ENCODE results near the gene OCIAD2. TPM values are rescaled to one million over a fixed set of nuclear protein-coding genes. Genes with fewer than 3 reads are reported as not detected.

The OCIAD2 gene
- total RNA-seq, 1 experiment from 2014 or later: 136 TPM

DNA sequence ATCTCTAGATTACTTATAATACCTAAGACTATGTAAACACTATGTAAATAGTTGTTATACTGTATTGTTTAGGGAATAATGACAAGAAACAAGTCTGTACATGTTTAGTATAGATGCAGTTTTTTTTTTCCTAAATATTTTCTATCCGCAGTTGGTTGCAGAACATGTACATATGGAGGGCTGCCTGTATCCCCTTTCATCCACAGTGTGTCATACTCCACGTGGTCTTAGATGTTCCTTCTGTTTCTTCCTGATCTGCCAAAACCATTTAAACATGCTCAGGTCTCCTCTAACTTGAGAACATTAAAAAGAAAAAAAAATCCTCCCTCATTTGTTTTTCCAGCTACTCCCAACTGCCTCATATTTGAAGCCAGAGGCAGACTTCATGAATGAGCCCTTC lies 61.7 kb downstream of the OCIAD2 start:
- intact Hi-C loops (cut with micrococcal nuclease; ENCODE audit: unreplicated experiment): loop anchor here (5.0 kb wide), 1 partner anchor 117 kb away; no protein-coding TSS in a partner anchor
- Histone ChIP-seq H4K20me1 (ENCODE audit: insufficient read depth) (peaks cover 7% of the 10 kb centered on the region), H3K36me3 (ENCODE audit: low read depth) (peaks cover 37% of the 10 kb centered on the region), H3K4me2 (no peak overlapping the region), H3K79me2 (ENCODE audit: low read depth) (peaks cover 27% of the 10 kb centered on the region), H3K9me3 (ENCODE audit: insufficient read depth, low read depth) (no peaks in the 10 kb centered on the region), H3K9me2 (ENCODE audit: insufficient read depth) (no peaks in the 10 kb centered on the region), H3K27ac (no peak overlapping the region), H3K4me3 (no peak overlapping the region), H3K27me3 (ENCODE audit: insufficient read depth, low read depth) (no peaks in the 10 kb centered on the region), H3F3A (ENCODE audit: insufficient read depth, low read depth) (no peaks in the 10 kb centered on the region), H3K4me1 (replicated peaks; ENCODE audit: insufficient read depth) (no peaks in the 10 kb centered on the region), H2AFZ (no peak overlapping the region)
- no TSS peak for BruUV-seq (replicated peaks)
- ChIA-PET POLR2A (ENCODE audit: unreplicated experiment) (no interaction called here), CTCF (no interaction called here)
- DNase-seq: no peak
- TF ChIP-seq EZH2 (IDR thresholded peaks at IDR 0.05; ENCODE audit: low read depth): no peak
- TF ChIP-seq, protein P1, sequence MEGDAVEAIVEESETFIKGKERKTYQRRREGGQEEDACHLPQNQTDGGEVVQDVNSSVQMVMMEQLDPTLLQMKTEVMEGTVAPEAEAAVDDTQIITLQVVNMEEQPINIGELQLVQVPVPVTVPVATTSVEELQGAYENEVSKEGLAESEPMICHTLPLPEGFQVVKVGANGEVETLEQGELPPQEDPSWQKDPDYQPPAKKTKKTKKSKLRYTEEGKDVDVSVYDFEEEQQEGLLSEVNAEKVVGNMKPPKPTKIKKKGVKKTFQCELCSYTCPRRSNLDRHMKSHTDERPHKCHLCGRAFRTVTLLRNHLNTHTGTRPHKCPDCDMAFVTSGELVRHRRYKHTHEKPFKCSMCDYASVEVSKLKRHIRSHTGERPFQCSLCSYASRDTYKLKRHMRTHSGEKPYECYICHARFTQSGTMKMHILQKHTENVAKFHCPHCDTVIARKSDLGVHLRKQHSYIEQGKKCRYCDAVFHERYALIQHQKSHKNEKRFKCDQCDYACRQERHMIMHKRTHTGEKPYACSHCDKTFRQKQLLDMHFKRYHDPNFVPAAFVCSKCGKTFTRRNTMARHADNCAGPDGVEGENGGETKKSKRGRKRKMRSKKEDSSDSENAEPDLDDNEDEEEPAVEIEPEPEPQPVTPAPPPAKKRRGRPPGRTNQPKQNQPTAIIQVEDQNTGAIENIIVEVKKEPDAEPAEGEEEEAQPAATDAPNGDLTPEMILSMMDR (conservative IDR thresholded peaks at IDR 0.05): no peak

- peaks cover 7% of the 10 kb centered on the region for H4K20me1 ChIP-seq (ENCODE audit: insufficient read depth)
- no peaks in the 10 kb centered on the region for H3K4me1 ChIP-seq (replicated peaks; ENCODE audit: insufficient read depth)
- CTCF ChIA-PET: no interaction called here
- no peak for DNase-seq
- H3K79me2 ChIP-seq (ENCODE audit: low read depth): peaks cover 37% of the 10 kb centered on the region
- no TSS peak for BruUV-seq (replicated peaks)
- H3K4me2 ChIP-seq: no peak overlapping the region
- intact Hi-C loops (cut with micrococcal nuclease; ENCODE audit: unreplicated experiment): no loop called here
- POLR2A ChIA-PET (ENCODE audit: unreplicated experiment): no interaction called here
- no peak overlapping the region for H3K4me3 ChIP-seq
- no peak overlapping the region for H2AFZ ChIP-seq
- TF ChIP-seq, protein P1 (conservative IDR thresholded peaks at IDR 0.05): no peak
- no peak for TF ChIP-seq EZH2 (IDR thresholded peaks at IDR 0.05; ENCODE audit: low read depth)
- H3K9me2 ChIP-seq (ENCODE audit: insufficient read depth): no peaks in the 10 kb centered on the region
- H3K27me3 ChIP-seq (ENCODE audit: insufficient read depth, low read depth): no peaks in the 10 kb centered on the region
- H3K27ac ChIP-seq: no peak overlapping the region
- no peaks in the 10 kb centered on the region for H3K9me3 ChIP-seq (ENCODE audit: insufficient read depth, low read depth)
- H3F3A ChIP-seq (ENCODE audit: insufficient read depth, low read depth): no peaks in the 10 kb centered on the region
- peaks cover 48% of the 10 kb centered on the region for H3K36me3 ChIP-seq (ENCODE audit: low read depth)
Observed at GRCh38 chr4:48841045-48841827, 65.3 kb downstream of the OCIAD2 start.

DNA sequence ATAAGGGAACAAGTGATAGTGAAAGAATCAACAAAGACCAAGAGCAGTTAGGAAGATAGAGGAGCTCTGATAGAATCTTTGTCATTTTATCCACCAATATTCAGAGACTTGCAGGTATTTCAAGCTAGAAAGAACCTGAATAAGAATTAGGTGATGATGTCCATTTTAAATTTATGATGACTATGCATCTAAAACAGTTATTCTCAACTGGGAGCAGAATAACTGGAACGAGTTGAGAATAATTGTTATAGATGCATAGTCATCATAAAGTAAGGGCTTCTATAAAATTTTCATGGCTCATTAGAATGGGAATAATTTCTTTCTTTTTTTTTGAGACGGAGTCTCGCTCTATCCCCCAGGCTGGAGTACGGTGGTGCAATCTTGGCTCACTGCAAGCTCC lies 69.9 kb downstream of the OCIAD2 start:
- Histone ChIP-seq H3K9me3 (ENCODE audit: insufficient read depth, low read depth) (no peaks in the 10 kb centered on the region), H3K79me2 (ENCODE audit: low read depth) (peaks cover 68% of the 10 kb centered on the region), H3K4me1 (replicated peaks; ENCODE audit: insufficient read depth) (peaks cover 14% of the 10 kb centered on the region), H3K36me3 (ENCODE audit: low read depth) (peaks cover 60% of the 10 kb centered on the region), H3K4me2 (no peak overlapping the region), H3K27me3 (ENCODE audit: insufficient read depth, low read depth) (no peaks in the 10 kb centered on the region), H4K20me1 (ENCODE audit: insufficient read depth) (no peaks in the 10 kb centered on the region; the same call in 1 of the 2 replicates), H3K4me3 (no peak overlapping the region), H3K9me2 (ENCODE audit: insufficient read depth) (no peaks in the 10 kb centered on the region), H2AFZ (no peak overlapping the region), H3F3A (ENCODE audit: insufficient read depth, low read depth) (no peaks in the 10 kb centered on the region), H3K27ac (no peak overlapping the region)
- no peak for DNase-seq
- intact Hi-C loops (cut with micrococcal nuclease; ENCODE audit: unreplicated experiment): no loop called here
- TF ChIP-seq, protein P1 (conservative IDR thresholded peaks at IDR 0.05): no peak
- no peak for TF ChIP-seq EZH2 (IDR thresholded peaks at IDR 0.05; ENCODE audit: low read depth)
- ChIA-PET POLR2A (ENCODE audit: unreplicated experiment) (no interaction called here), CTCF (no interaction called here)
- BruUV-seq (replicated peaks): no TSS peak

Other genes with a start within 250 kb of the OCIAD2 start
- gene FRYL, start 126.5 kb downstream of the OCIAD2 start, total RNA-seq (2021): 43.5 and 53.9 TPM in 2 replicates
- gene OCIAD1, start 75.7 kb downstream of the OCIAD2 start, total RNA-seq (2021): 104 and 110 TPM in 2 replicates
- not detected in 2 replicates for gene CWH43, start 79.5 kb upstream of the OCIAD2 start, total RNA-seq (2021)

Data from PC-9 (cell line).